Mesenchymal stem cell (in vitro differentiated cells and primary cell): ENCODE data around the gene CAND1.

Experiments used
- DNase-seq: peaks from one replicate; pipeline ENCODE4 v3.0.0-alpha.2; 2013
- H2AFZ ChIP-seq: one replicate; pipeline ENCODE4 v1.6.1; 2013; ENCODE audit warnings: low read depth, mild to moderate bottlenecking, control low read depth, inconsistent platforms, low read length, moderate library complexity
- H2AK5ac ChIP-seq: 2 replicates; pipeline ENCODE4 v1.6.1; 2013; ENCODE audit warnings: low read length, moderate library complexity, mild to moderate bottlenecking, inconsistent platforms; ENCODE audit not compliant: severe bottlenecking
- H2BK120ac ChIP-seq: one replicate; pipeline ENCODE4 v1.6.1; 2013; ENCODE audit warnings: low read depth, mild to moderate bottlenecking, inconsistent platforms, low read length, moderate library complexity
- H2BK12ac ChIP-seq, 2 experiments: one replicate each; pipeline ENCODE4 v1.6.1; 2013; ENCODE audit warnings: inconsistent platforms in 2 of 2, low read length in 2 of 2, mild to moderate bottlenecking in 2 of 2, moderate library complexity in 2 of 2, control low read depth in 1 of 2
- H2BK15ac ChIP-seq: one replicate; pipeline ENCODE4 v1.6.1; 2013; ENCODE audit warnings: mild to moderate bottlenecking, low read depth, inconsistent platforms; ENCODE audit not compliant: poor library complexity, severe bottlenecking
- H2BK5ac ChIP-seq: 2 replicates; pipeline ENCODE4 v1.6.1; 2013; ENCODE audit warnings: low read depth, mild to moderate bottlenecking, low read length, control low read depth, inconsistent platforms; ENCODE audit not compliant: poor library complexity, severe bottlenecking
- H3K14ac ChIP-seq, 2 experiments: one replicate each; pipeline ENCODE4 v1.6.1; 2013; ENCODE audit warnings: inconsistent platforms in 2 of 2, low read length in 2 of 2, control low read depth in 1 of 2, mild to moderate bottlenecking in 1 of 2, moderate library complexity in 1 of 2
- H3K18ac ChIP-seq, 2 experiments: one replicate each; pipeline ENCODE4 v1.6.1; 2013; ENCODE audit warnings: inconsistent platforms in 2 of 2, low read length in 2 of 2, control low read depth in 1 of 2, low read depth in 1 of 2, mild to moderate bottlenecking in 1 of 2
- H3K23ac ChIP-seq, 2 experiments: one replicate each; pipeline ENCODE4 v1.6.1; 2013; ENCODE audit warnings: inconsistent platforms in 2 of 2, low read length in 2 of 2, mild to moderate bottlenecking in 2 of 2, moderate library complexity in 2 of 2, control low read depth in 1 of 2
- H3K27ac ChIP-seq: 2 replicates; pipeline ENCODE4 v1.5.1; 2013; ENCODE audit warnings: mild to moderate bottlenecking, moderate library complexity, low read length, control low read depth, inconsistent platforms; ENCODE audit not compliant: poor library complexity, severe bottlenecking
- H3K27me3 ChIP-seq, 2 experiments: 2 replicates each; pipeline versions ENCODE4 v1.6.1 to v1.7.0; 2013; ENCODE audit warnings: low read length in 2 of 2, mild to moderate bottlenecking in 2 of 2, moderate library complexity in 2 of 2, control low read depth in 1 of 2, inconsistent platforms in 1 of 2; ENCODE audit not compliant: control insufficient read depth in 1 of 2, insufficient read depth in 1 of 2
- H3K36me3 ChIP-seq, 2 experiments: 2 replicates each; pipeline versions ENCODE4 v1.6.1 to v1.7.0; 2013; ENCODE audit warnings: low read length in 2 of 2, control low read depth in 1 of 2, inconsistent platforms in 1 of 2, low read depth in 1 of 2, mild to moderate bottlenecking in 1 of 2; ENCODE audit not compliant: insufficient read depth in 2 of 2, control insufficient read depth in 1 of 2
- H3K4ac ChIP-seq, 2 experiments: one replicate each; pipeline ENCODE4 v1.6.1; 2013; ENCODE audit warnings: inconsistent platforms in 2 of 2, low read length in 2 of 2, mild to moderate bottlenecking in 2 of 2, moderate library complexity in 2 of 2, control low read depth in 1 of 2, low read depth in 1 of 2
- H3K4me1 ChIP-seq: 2 replicates; pipeline ENCODE4 v1.6.1; 2013; ENCODE audit warnings: low read depth, low read length, control low read depth; ENCODE audit not compliant: control insufficient read depth, insufficient read depth
- H3K4me2 ChIP-seq: 2 replicates; pipeline ENCODE4 v1.6.1; 2013; ENCODE audit warnings: low read length, mild to moderate bottlenecking, inconsistent platforms; ENCODE audit not compliant: poor library complexity, severe bottlenecking
- H3K4me3 ChIP-seq, 2 experiments: 2 replicates each; pipeline versions ENCODE4 v1.5.1 to v1.7.0; 2013; ENCODE audit warnings: low read length in 2 of 2, mild to moderate bottlenecking in 2 of 2, control low read depth in 1 of 2, low read depth in 1 of 2; ENCODE audit not compliant: insufficient read depth in 1 of 2
- H3K79me1 ChIP-seq: replicated peaks from 2 replicates; pipeline ENCODE4 v1.6.1; 2013; ENCODE audit warnings: mild to moderate bottlenecking, control low read depth, low read length, inconsistent platforms; ENCODE audit not compliant: poor library complexity, severe bottlenecking
- H3K9ac ChIP-seq: 2 replicates; pipeline ENCODE4 v1.7.0; 2013; ENCODE audit warnings: mild to moderate bottlenecking, low read length, moderate library complexity
- H3K9me3 ChIP-seq: 2 replicates; pipeline ENCODE4 v1.7.0; 2013; ENCODE audit warnings: mild to moderate bottlenecking, low read length; ENCODE audit not compliant: control insufficient read depth
- H4K8ac ChIP-seq: one replicate; pipeline ENCODE4 v1.6.1; 2013; ENCODE audit warnings: inconsistent platforms, mild to moderate bottlenecking, low read length, moderate library complexity
- H4K91ac ChIP-seq: one replicate; pipeline ENCODE4 v1.6.1; 2013; ENCODE audit warnings: mild to moderate bottlenecking, low read length, inconsistent platforms
- WGBS: methylation state at CpG from one replicate; pipeline ENCODE4 v1.1.7; 2013; ENCODE audit warnings: mixed read lengths; 5-methylcytosine and 5-hydroxymethylcytosine counted together

The CAND1 gene

DNA sequence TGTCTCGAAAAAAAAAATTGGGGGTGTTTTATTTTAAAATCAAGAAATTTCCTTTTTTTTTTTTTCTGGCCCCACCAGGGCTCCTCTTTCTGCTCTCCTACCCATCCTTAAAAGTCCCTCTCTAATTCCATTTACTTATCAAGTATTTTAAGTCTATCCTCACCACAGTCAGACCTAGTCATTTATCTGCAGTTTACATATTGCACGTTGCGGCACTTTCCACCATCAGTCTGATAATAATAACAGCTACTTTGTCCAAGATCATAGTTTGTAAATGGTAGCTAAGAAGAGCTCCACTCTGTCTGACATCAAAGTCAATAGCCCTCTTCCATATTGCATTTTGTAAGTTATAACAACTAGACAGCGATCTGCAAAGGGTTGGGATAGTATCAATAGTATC lies 23.6 kb upstream of the CAND1 start:
- H3K9ac ChIP-seq = no peak overlapping the region
- no peak overlapping the region for H2BK15ac ChIP-seq

DNA sequence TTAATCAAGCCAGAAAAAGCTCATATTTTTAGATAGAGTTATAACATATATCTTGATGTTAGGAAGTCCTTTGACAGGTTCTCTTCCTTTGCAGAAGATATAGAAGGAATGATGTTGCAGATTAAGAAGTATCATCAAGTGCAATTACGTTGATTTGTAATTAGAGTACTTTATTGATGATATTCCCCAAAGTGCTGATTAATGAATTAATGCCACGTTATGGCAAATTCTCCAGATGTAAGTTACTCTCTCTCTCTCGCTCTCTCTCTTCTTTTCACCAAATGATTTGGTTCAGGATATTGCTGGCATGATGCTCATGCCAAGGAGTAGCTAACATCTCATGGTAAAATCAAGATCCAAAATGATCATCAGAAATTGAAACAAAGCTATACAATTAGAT lies 18.1 kb upstream of the CAND1 start:
- no peak overlapping the region for H3K9ac ChIP-seq
- H4K8ac ChIP-seq = no peak overlapping the region
- H2AFZ ChIP-seq = no peak overlapping the region
- no peak overlapping the region for H2BK15ac ChIP-seq
- no peaks in the 10 kb centered on the region for H3K36me3 ChIP-seq
- no peak overlapping the region for H3K4me2 ChIP-seq
- H3K4me1 ChIP-seq = no peaks in the 10 kb centered on the region
- no peak overlapping the region for H2BK5ac ChIP-seq
- H3K4me3 ChIP-seq = no peak overlapping the region
- no peak overlapping the region for H3K23ac ChIP-seq
- H4K91ac ChIP-seq = no peak overlapping the region
- H3K9me3 ChIP-seq = no peaks in the 10 kb centered on the region
- H2BK12ac ChIP-seq = no peak overlapping the region
- H3K27ac ChIP-seq = no peak overlapping the region
- H3K4ac ChIP-seq = no peak overlapping the region
- H3K79me1 ChIP-seq = no peaks in the 10 kb centered on the region
- H3K14ac ChIP-seq = no peak overlapping the region
- H3K18ac ChIP-seq = no peak overlapping the region
- WGBS = 83% methylated on average over 3 of the region's 3 CpGs
- H2BK120ac ChIP-seq = no peak overlapping the region
- H2AK5ac ChIP-seq = no peak overlapping the region
- DNase-seq = no peak
- H3K27me3 ChIP-seq = no peaks in the 10 kb centered on the region

More for the DNA sequence above, 23.6 kb upstream of the CAND1 start:
- Histone ChIP-seq H3K9me3 (no peaks in the 10 kb centered on the region), H3K27me3 (no peaks in the 10 kb centered on the region), H3K4ac (no peak overlapping the region), H3K27ac (no peak overlapping the region), H3K36me3 (no peaks in the 10 kb centered on the region), H3K23ac (no peak overlapping the region), H2BK12ac (no peak overlapping the region), H3K4me3 (no peak overlapping the region), H2BK5ac (no peak overlapping the region), H3K4me1 (no peaks in the 10 kb centered on the region), H3K4me2 (no peak overlapping the region), H3K79me1 (no peaks in the 10 kb centered on the region), H3K18ac (no peak overlapping the region), H4K8ac (no peak overlapping the region), H2AK5ac (no peak overlapping the region), H2BK120ac (no peak overlapping the region), H4K91ac (no peak overlapping the region), H3K14ac (no peak overlapping the region), H2AFZ (no peak overlapping the region)
- DNase-seq = no peak
- 92% methylated on average over 2 of the region's 4 CpGs for WGBS

DNA sequence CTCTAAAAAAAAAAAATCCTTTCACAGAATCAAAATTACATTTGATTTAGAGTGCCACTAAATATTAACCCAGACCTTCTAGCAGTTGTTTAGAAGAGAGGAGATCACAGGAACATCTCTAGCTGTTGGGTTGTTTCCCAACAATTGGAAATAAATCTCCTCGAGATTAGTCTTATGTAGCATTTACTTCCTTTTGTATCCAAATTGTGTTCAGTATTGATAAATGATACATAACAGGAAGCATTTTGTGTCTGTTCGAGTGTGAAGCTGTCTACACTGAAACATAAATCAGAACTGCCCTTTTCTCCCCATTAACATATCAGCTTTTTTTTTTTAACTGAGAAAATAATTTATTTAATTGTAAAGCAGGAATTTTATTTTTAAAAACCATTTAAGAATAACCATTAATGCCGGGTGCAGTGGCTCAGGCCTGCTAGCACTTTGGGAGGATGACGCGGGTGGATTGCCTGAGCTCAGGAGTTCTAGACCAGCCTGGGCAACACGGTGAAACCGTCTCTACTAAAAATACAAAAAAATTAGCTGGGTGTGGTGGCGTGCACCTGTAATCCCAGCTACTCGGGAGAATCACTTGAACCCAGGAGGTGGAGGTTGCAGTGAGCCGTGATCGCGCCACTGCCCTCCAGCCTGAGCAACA lies 14.7 kb upstream of the CAND1 start:
- WGBS = 96% methylated on average over 7 of the region's 12 CpGs
- Histone ChIP-seq H3K36me3 (no peaks in the 10 kb centered on the region), H3K14ac (no peak overlapping the region), H3K27me3 (no peaks in the 10 kb centered on the region), H3K79me1 (no peaks in the 10 kb centered on the region), H2BK12ac (no peak overlapping the region), H2BK120ac (no peak overlapping the region), H3K9me3 (no peaks in the 10 kb centered on the region), H2AFZ (no peak overlapping the region), H2BK5ac (no peak overlapping the region), H3K4me2 (no peak overlapping the region), H3K18ac (no peak overlapping the region), H3K23ac (no peak overlapping the region), H2BK15ac (no peak overlapping the region), H3K4me3 (no peak overlapping the region), H3K4ac (no peak overlapping the region), H3K4me1 (no peaks in the 10 kb centered on the region), H3K27ac (no peak overlapping the region), H4K8ac (no peak overlapping the region), H4K91ac (no peak overlapping the region), H3K9ac (no peak overlapping the region), H2AK5ac (no peak overlapping the region)
- no peak for DNase-seq

DNA sequence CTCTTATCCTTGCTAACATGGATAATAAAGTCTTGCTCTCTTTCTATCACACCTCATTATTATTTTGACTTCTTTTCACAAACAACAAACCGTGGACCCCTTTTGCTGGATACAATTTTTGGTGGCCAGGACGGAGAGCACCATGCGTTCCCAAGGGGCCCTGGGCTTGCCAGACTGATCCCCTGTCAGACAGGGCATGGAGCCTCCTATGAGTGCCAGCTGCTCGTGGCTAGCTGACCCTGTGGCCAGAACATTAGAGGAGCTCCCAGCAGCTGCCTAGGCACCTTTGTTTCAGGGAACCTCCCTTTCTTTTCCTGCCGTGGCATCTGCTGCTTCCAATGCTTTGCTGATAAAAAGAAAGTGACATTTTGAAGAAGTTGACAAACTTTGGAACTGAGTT lies 12.5 kb upstream of the CAND1 start:
- Histone ChIP-seq H3K4ac (no peak overlapping the region), H3K18ac (no peak overlapping the region), H4K91ac (no peak overlapping the region), H2BK15ac (no peak overlapping the region), H3K27ac (no peak overlapping the region), H3K27me3 (no peaks in the 10 kb centered on the region), H4K8ac (no peak overlapping the region), H3K14ac (no peak overlapping the region), H2BK12ac (no peak overlapping the region), H3K9ac (no peak overlapping the region), H3K4me1 (no peaks in the 10 kb centered on the region), H3K23ac (no peak overlapping the region), H3K4me3 (no peak overlapping the region), H2AFZ (no peak overlapping the region), H3K36me3 (no peaks in the 10 kb centered on the region), H3K4me2 (no peak overlapping the region), H2BK120ac (no peak overlapping the region), H3K79me1 (no peaks in the 10 kb centered on the region), H2AK5ac (no peak overlapping the region), H2BK5ac (no peak overlapping the region), H3K9me3 (no peaks in the 10 kb centered on the region)
- 90% methylated on average over 5 of the region's 5 CpGs for WGBS
- DNase-seq = no peak
